H9 (cell line): Measurements from ENCODE around the gene CARD8. TPM values are rescaled to one million over a fixed set of nuclear protein-coding genes. Genes with fewer than 3 reads are reported as not detected.

ENCODE experiments used
- DNase-seq: peaks from one replicate; pipeline ENCODE4 v3.0.0-alpha.2; 2017
- H2AFZ ChIP-seq: one replicate; pipeline ENCODE4 v1.6.1; 2013; ENCODE audit warnings: mild to moderate bottlenecking, low read length, control low read depth, moderate library complexity
- H2AK5ac ChIP-seq: 2 replicates; pipeline ENCODE4 v1.6.1; 2013; ENCODE audit warnings: low read length, control low read depth, mixed read lengths; ENCODE audit not compliant: insufficient read length
- H2BK120ac ChIP-seq: one replicate; pipeline ENCODE4 v1.6.1; 2013; ENCODE audit warnings: low read depth, mild to moderate bottlenecking, low read length, control low read depth, inconsistent platforms; ENCODE audit not compliant: poor library complexity, severe bottlenecking
- H2BK12ac ChIP-seq: 2 replicates; pipeline ENCODE4 v1.6.1; 2013; ENCODE audit warnings: low read length, control low read depth, mixed read lengths, low read depth; ENCODE audit not compliant: insufficient read length
- H2BK15ac ChIP-seq: 2 replicates; pipeline ENCODE4 v1.6.1; 2013; ENCODE audit warnings: low read depth, low read length, control low read depth
- H2BK20ac ChIP-seq: one replicate; pipeline ENCODE4 v1.6.1; 2013; ENCODE audit warnings: low read depth, mild to moderate bottlenecking, low read length, control low read depth, inconsistent platforms; ENCODE audit not compliant: poor library complexity, severe bottlenecking
- H2BK5ac ChIP-seq: 2 replicates; pipeline ENCODE4 v1.6.1; 2013; ENCODE audit warnings: low read length, control low read depth, mixed read lengths; ENCODE audit not compliant: insufficient read length
- H3K14ac ChIP-seq: 2 replicates; pipeline ENCODE4 v1.6.1; 2013; ENCODE audit warnings: low read length, control low read depth; ENCODE audit not compliant: insufficient read depth
- H3K18ac ChIP-seq: 2 replicates; pipeline ENCODE4 v1.6.1; 2013; ENCODE audit warnings: low read depth, mild to moderate bottlenecking, mixed read lengths, low read length, control low read depth; ENCODE audit not compliant: insufficient read length
- H3K23ac ChIP-seq: 2 replicates; pipeline ENCODE4 v1.6.1; 2013; ENCODE audit warnings: low read length, control low read depth, mixed read lengths, low read depth; ENCODE audit not compliant: insufficient read length
- H3K23me2 ChIP-seq: 2 replicates; pipeline ENCODE4 v1.6.1; 2013; ENCODE audit warnings: low read depth, mild to moderate bottlenecking, mixed read lengths, low read length, control low read depth; ENCODE audit not compliant: insufficient read length, poor library complexity, severe bottlenecking
- H3K27ac ChIP-seq: 2 replicates; pipeline ENCODE4 v1.5.1; 2013; ENCODE audit warnings: low read length, control low read depth, mixed read lengths, low read depth; ENCODE audit not compliant: insufficient read length
- H3K27me3 ChIP-seq: 2 replicates; pipeline ENCODE4 v1.6.1; 2013; ENCODE audit warnings: low read length, control low read depth, inconsistent platforms; ENCODE audit not compliant: insufficient read depth
- H3K4ac ChIP-seq: 2 replicates; pipeline ENCODE4 v1.6.1; 2013; ENCODE audit warnings: low read depth, mild to moderate bottlenecking, control low read depth, inconsistent platforms, low read length, moderate library complexity
- H3K4me1 ChIP-seq: 2 replicates; pipeline ENCODE4 v1.6.1; 2013; ENCODE audit warnings: low read length, control low read depth, inconsistent platforms; ENCODE audit not compliant: insufficient read depth
- H3K4me2 ChIP-seq: 2 replicates; pipeline ENCODE4 v1.6.1; 2013; ENCODE audit warnings: low read length, control low read depth, mixed read lengths; ENCODE audit not compliant: insufficient read length, insufficient read depth
- H3K56ac ChIP-seq: 2 replicates; pipeline ENCODE4 v1.6.1; 2013; ENCODE audit warnings: low read depth, mild to moderate bottlenecking, mixed read lengths, low read length, control low read depth; ENCODE audit not compliant: insufficient read length
- H3K79me1 ChIP-seq: 2 replicates; pipeline ENCODE4 v1.6.1; 2013; ENCODE audit warnings: low read depth, mild to moderate bottlenecking, moderate library complexity, low read length, control low read depth, inconsistent platforms; ENCODE audit not compliant: insufficient read depth, poor library complexity, severe bottlenecking
- H3K79me2 ChIP-seq: 2 replicates; pipeline ENCODE4 v1.6.1; 2013; ENCODE audit warnings: low read length, control low read depth, inconsistent platforms; ENCODE audit not compliant: insufficient read depth
- H3K9ac ChIP-seq: 2 replicates; pipeline ENCODE4 v1.6.1; 2013; ENCODE audit warnings: low read length, control low read depth, mixed read lengths; ENCODE audit not compliant: insufficient read length; ENCODE audit errors: extremely low read depth
- H3K9me3 ChIP-seq: one replicate; pipeline ENCODE4 v1.6.1; 2013; ENCODE audit warnings: low read depth, low read length, inconsistent platforms; ENCODE audit not compliant: control insufficient read depth
- H3T11ph ChIP-seq: one replicate; pipeline ENCODE4 v1.6.1; 2013; ENCODE audit warnings: mild to moderate bottlenecking, low read length, control low read depth, inconsistent platforms
- H4K20me1 ChIP-seq: one replicate; pipeline ENCODE4 v1.6.1; 2013; ENCODE audit not compliant: control insufficient read depth, insufficient read length, insufficient read depth
- H4K5ac ChIP-seq: 2 replicates; pipeline ENCODE4 v1.6.1; 2013; ENCODE audit warnings: low read depth, mild to moderate bottlenecking, mixed read lengths, low read length, control low read depth; ENCODE audit not compliant: insufficient read length
- H4K8ac ChIP-seq: replicated peaks from 2 replicates; pipeline ENCODE4 v1.6.1; 2013; ENCODE audit warnings: low read length, control low read depth, mixed read lengths, low read depth; ENCODE audit not compliant: insufficient read length
- H4K91ac ChIP-seq: 2 replicates; pipeline ENCODE4 v1.6.1; 2013; ENCODE audit warnings: low read depth, mild to moderate bottlenecking, moderate library complexity, mixed read lengths, low read length, control low read depth; ENCODE audit not compliant: insufficient read length
- H3K27ac Mint-ChIP-seq, 3 experiments: 2 replicates in 2 of 3; 3 replicates in 1 of 3; pipeline ENCODE4 v1.8.0; 2020 to 2021; ENCODE audit warnings: mixed read lengths in 3 of 3, mild to moderate bottlenecking in 1 of 3, moderate library complexity in 1 of 3
- H3K27me3 Mint-ChIP-seq: 2 replicates; pipeline ENCODE4 v1.8.0; 2021; ENCODE audit warnings: low read depth, mild to moderate bottlenecking, moderate library complexity, mixed read lengths
- H3K36me3 Mint-ChIP-seq, 3 experiments: 2 replicates in 2 of 3; 3 replicates in 1 of 3; pipeline ENCODE4 v1.8.0; 2020 to 2021; ENCODE audit warnings: low read depth in 3 of 3, mixed read lengths in 3 of 3; ENCODE audit not compliant: insufficient read depth in 1 of 3
- H3K4me1 Mint-ChIP-seq, 2 experiments: 2 replicates each; pipeline ENCODE4 v1.8.0; 2020; ENCODE audit warnings: mixed read lengths in 2 of 2
- H3K4me3 Mint-ChIP-seq, 2 experiments: 2 replicates in 1 of 2; 3 replicates in 1 of 2; pipeline ENCODE4 v1.8.0; 2020 to 2021; ENCODE audit warnings: mild to moderate bottlenecking in 2 of 2, mixed read lengths in 2 of 2, moderate library complexity in 1 of 2
- H3K9me3 Mint-ChIP-seq, 2 experiments: 2 replicates in 1 of 2; 3 replicates in 1 of 2; pipeline ENCODE4 v1.8.0; 2020; ENCODE audit warnings: mild to moderate bottlenecking in 2 of 2, mixed read lengths in 2 of 2, moderate library complexity in 1 of 2
- CTCF ChIP-seq: fragments of 200-600 bp; sonication (generic); conservative IDR thresholded peaks from 3 replicates; pipeline ENCODE4 v1.8.0; 2021; ENCODE audit warnings: antibody characterized with exemption, mild to moderate bottlenecking
- WGBS: extraction: QIAGEN DNeasy Blood & Tissue Kit; methylation state at CpG from one replicate; pipeline ENCODE4 v1.1.7; 2013; ENCODE audit warnings: missing lambda C conversion rate, low lambda C conversion rate, mixed read lengths; ENCODE audit not compliant: insufficient read length; ENCODE audit errors: extremely low coverage; 5-methylcytosine and 5-hydroxymethylcytosine counted together
- total RNA-seq: library from RNA; stranded (reverse); gene quantifications from 2 replicates; pipeline ENCODE4 v1.2.1, GENCODE V29; 2021

Gene CARD8
- total RNA-seq, 1 experiment from 2014 or later = 21.0 TPM

DNA sequence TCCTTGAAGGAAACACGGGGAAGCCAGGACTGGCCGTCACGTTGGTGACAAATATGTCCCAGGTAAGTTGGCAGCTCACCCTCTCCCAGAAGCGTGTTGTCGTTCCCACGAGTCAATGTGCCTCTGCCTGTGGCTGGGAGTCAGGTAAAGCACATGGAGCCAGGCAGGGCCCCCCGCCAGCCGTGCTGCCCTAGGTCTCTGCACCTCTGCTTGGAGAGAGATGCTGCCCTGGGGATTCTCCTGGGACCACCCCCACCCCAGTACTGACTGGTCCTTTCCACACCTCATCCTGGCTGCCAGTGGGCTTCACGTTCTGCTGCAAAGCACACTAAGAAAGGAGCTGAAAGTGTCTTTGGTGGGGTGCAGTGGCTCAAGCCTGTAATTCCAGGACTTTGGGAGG is 24.0 kb upstream of the CARD8 start:
- Histone ChIP-seq H2BK12ac (no peak overlapping the region), H3K9me3 (no peaks in the 10 kb centered on the region), H4K5ac (no peak overlapping the region), H3K18ac (no peak overlapping the region), H4K20me1 (no peaks in the 10 kb centered on the region), H2AFZ (no peak overlapping the region), H3K27me3 (no peaks in the 10 kb centered on the region), H2BK120ac (no peak overlapping the region), H2BK5ac (no peak overlapping the region), H2AK5ac (no peak overlapping the region), H3K23me2 (no peaks in the 10 kb centered on the region), H4K91ac (no peak overlapping the region), H4K8ac (no peak overlapping the region), H3K79me2 (peaks cover 2% of the 10 kb centered on the region; the same call in 1 of the 2 replicates), H3K79me1 (no peaks in the 10 kb centered on the region), H3K4ac (no peak overlapping the region), H3K9ac (no peak overlapping the region), H3K14ac (no peak overlapping the region), H2BK15ac (no peak overlapping the region), H3K27ac (no peak overlapping the region), H3T11ph (no peak overlapping the region), H3K23ac (no peak overlapping the region), H3K56ac (no peak overlapping the region), H2BK20ac (no peak overlapping the region), H3K4me1 (no peaks in the 10 kb centered on the region), H3K4me2 (no peak overlapping the region)
- Mint-ChIP-seq H3K27ac (no peak overlapping the region), H3K36me3 (peaks cover 38 to 67% (median 63%) of the 10 kb centered on the region in 3 experiments), H3K4me3 (no peak overlapping the region), H3K9me3 (no peaks in the 10 kb centered on the region; a peak in 1 of 5 replicates), H3K4me1 (no peaks in the 10 kb centered on the region), H3K27me3 (no peaks in the 10 kb centered on the region)
- TF ChIP-seq CTCF = no peak
- DNase-seq = no peak
- no CpG with 5 or more reads among the region's 9 CpGs for WGBS
